Esophagus muscularis mucosa (tissue), 4 donors: ENCODE data around the gene BLCAP.

Source experiments
- EP300 ChIP-seq: sonication (generic); formaldehyde crosslinking; IDR thresholded peaks from one replicate; pipeline ENCODE4 v1.6.1; 2017; ENCODE audit warnings: antibody characterized with exemption
- POLR2A ChIP-seq: fragments of 450-650 bp; IDR thresholded peaks from one replicate; pipeline ENCODE4 v1.6.1; 2017; ENCODE audit warnings: antibody characterized with exemption, moderate library complexity, mild to moderate bottlenecking, low read depth
- POLR2AphosphoS5 ChIP-seq, 2 donors: sonication (generic); formaldehyde crosslinking; IDR thresholded peaks; one replicate each; pipeline ENCODE4 v1.6.1; 2017; ENCODE audit warnings: antibody characterized with exemption in 2 of 2
- TF ChIP-seq, protein P1 (sequence below), 3 experiments: fragments of 200-600 bp in 2 of 3; fragments of 450-650 bp in 1 of 3; sonication (generic) in 2 of 3; IDR thresholded peaks; one replicate each; pipeline ENCODE4 v1.5.1; 2017 to 2019; ENCODE audit warnings: antibody characterized with exemption in 3 of 3, mild to moderate bottlenecking in 2 of 3, moderate library complexity in 1 of 3

GRCh38 chr20:37531856-37532255 is 4.2 kb upstream of the BLCAP start:
- TF ChIP-seq, protein P1, sequence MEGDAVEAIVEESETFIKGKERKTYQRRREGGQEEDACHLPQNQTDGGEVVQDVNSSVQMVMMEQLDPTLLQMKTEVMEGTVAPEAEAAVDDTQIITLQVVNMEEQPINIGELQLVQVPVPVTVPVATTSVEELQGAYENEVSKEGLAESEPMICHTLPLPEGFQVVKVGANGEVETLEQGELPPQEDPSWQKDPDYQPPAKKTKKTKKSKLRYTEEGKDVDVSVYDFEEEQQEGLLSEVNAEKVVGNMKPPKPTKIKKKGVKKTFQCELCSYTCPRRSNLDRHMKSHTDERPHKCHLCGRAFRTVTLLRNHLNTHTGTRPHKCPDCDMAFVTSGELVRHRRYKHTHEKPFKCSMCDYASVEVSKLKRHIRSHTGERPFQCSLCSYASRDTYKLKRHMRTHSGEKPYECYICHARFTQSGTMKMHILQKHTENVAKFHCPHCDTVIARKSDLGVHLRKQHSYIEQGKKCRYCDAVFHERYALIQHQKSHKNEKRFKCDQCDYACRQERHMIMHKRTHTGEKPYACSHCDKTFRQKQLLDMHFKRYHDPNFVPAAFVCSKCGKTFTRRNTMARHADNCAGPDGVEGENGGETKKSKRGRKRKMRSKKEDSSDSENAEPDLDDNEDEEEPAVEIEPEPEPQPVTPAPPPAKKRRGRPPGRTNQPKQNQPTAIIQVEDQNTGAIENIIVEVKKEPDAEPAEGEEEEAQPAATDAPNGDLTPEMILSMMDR (IDR thresholded peaks at IDR 0.05), result no peak
- no peak for TF ChIP-seq POLR2A
- no peak for TF ChIP-seq POLR2AphosphoS5 (IDR thresholded peaks at IDR 0.05)
- no peak for TF ChIP-seq EP300
